Sigmoid colon (tissue), 7 donors: ENCODE measurements around the gene UBE2B. TPM values are rescaled to one million over a fixed set of nuclear protein-coding genes. Genes with fewer than 3 reads are reported as not detected.
"Not testable (repeated sequence)": the region's sequence is repeated elsewhere in the genome, so short reads cannot be mapped to it uniquely, and the experiment has no call there.

Experiments used
- DNase-seq: peaks from one replicate; pipeline ENCODE4 v3.0.0-alpha.2; 2019
- H3K27ac ChIP-seq, 4 donors: fragments of 200-600 bp; sonication (generic); one replicate each; pipeline ENCODE4 v1.5.1; 2016 to 2019; ENCODE audit warnings: mild to moderate bottlenecking in 1 of 4
- H3K27me3 ChIP-seq, 3 donors: fragments of 200-600 bp; sonication (generic); one replicate each; pipeline ENCODE4 v1.5.1; 2019; ENCODE audit warnings: mild to moderate bottlenecking in 1 of 3
- H3K36me3 ChIP-seq, 4 donors: fragments of 200-600 bp; sonication (generic); one replicate each; pipeline ENCODE4 v1.5.1; 2016 to 2019
- H3K4me1 ChIP-seq, 4 donors: fragments of 200-600 bp; sonication (generic); one replicate each; pipeline ENCODE4 v1.5.1; 2017 to 2019
- H3K4me3 ChIP-seq, 4 donors: fragments of 200-600 bp; sonication (generic); one replicate each; pipeline ENCODE4 v1.5.1; 2017 to 2019; ENCODE audit warnings: mild to moderate bottlenecking in 2 of 4, moderate library complexity in 1 of 4
- H3K9me3 ChIP-seq, 4 donors: fragments of 200-600 bp in 3 of 4; sonication (generic) in 3 of 4; one replicate each; pipeline versions ENCODE4 v1.5.1 to v1.6.1; 2013 to 2019
- EP300 ChIP-seq, 4 donors: sonication (generic); formaldehyde crosslinking; IDR thresholded peaks; one replicate each; pipeline ENCODE4 v1.6.1; 2017; ENCODE audit warnings: antibody characterized with exemption in 4 of 4
- POLR2A ChIP-seq, 2 donors: fragments of 450-650 bp; IDR thresholded peaks; one replicate each; pipeline ENCODE4 v1.6.1; 2016; ENCODE audit warnings: antibody characterized with exemption in 2 of 2, mild to moderate bottlenecking in 2 of 2, moderate library complexity in 2 of 2
- POLR2AphosphoS5 ChIP-seq, 4 donors: sonication (generic); formaldehyde crosslinking; IDR thresholded peaks; one replicate each; pipeline ENCODE4 v1.6.1; 2017; ENCODE audit warnings: antibody characterized with exemption in 4 of 4
- WGBS, 2 donors: extraction: QIAGEN DNeasy Blood & Tissue Kit; methylation state at CpG; one replicate each; pipeline ENCODE4 v1.1.7; 2013; 5-methylcytosine and 5-hydroxymethylcytosine counted together
- intact Hi-C: fragments of 100-400 bp; cut with DNase I; formaldehyde crosslinking; loops from one replicate; pipeline ENCODE4 v1.15.1; 2023
- polyA plus RNA-seq, 3 donors: library from polyadenylated mRNA; stranded (reverse); fragments of 200-250 nt; gene quantifications; one replicate each; pipeline ENCODE4 v1.2.3, GENCODE V29; 2013
- total RNA-seq, 4 donors: library from RNA; depleted of rRNA; stranded (reverse); fragments of >200 nt; gene quantifications; one replicate each; pipeline ENCODE4 v1.1.0, GENCODE V29; 2016
- TF ChIP-seq, protein P1 (sequence below), 4 experiments: fragments of 450-650 bp in 3 of 4; fragments of 200-600 bp in 1 of 4; IDR thresholded peaks; one replicate each; pipeline ENCODE4 v1.5.1; 2016 to 2019; ENCODE audit warnings: antibody characterized with exemption in 4 of 4, mild to moderate bottlenecking in 3 of 4, moderate library complexity in 2 of 4
- donor health status: healthy with polysubstance abuse.
- donor health status: Bipolar disorder and iron deficiency.
- donor health status: healthy.

UBE2B gene
- total and polyA plus RNA-seq, 7 donors = 66.8 to 158 (median 98.1) TPM

DNA sequence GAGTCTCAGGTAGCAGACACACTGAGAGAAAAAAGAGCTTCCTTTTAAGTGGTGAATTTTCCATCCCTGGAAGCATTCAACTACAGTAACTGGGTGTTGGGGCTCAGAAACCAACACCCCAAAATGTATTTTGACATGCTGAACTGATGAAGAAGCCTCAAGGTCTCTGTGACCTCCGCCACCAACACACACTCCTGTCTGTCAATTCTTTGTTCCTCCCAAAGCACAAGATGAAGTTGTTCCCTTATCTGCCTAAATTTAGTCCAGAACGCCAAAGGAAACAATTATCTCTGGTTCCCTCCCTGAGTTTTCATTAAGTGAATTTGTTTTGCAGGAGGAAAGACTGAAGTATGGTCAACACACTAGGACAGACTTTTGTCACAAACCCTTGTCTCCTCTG lies 41.7 kb downstream of the UBE2B start:
- no peaks in the 10 kb centered on the region for H3K9me3 ChIP-seq
- intact Hi-C loops = loop anchor here (2.0 to 5.0 kb wide), 2 partner anchors 41 to 166 kb away; partner anchors contain the start of gene UBE2B
- 83 to 89% methylated on average over 2 of the region's 2 CpGs for WGBS, 2 donors
- H3K27me3 ChIP-seq = no peaks in the 10 kb centered on the region
- H3K4me3 ChIP-seq = no peak overlapping the region
- DNase-seq = no peak
- peak overlapping the region; percentile 80 to 87 (median 84) for H3K27ac ChIP-seq
- TF ChIP-seq POLR2A (IDR thresholded peaks at IDR 0.05) = no peak
- TF ChIP-seq, protein P1, sequence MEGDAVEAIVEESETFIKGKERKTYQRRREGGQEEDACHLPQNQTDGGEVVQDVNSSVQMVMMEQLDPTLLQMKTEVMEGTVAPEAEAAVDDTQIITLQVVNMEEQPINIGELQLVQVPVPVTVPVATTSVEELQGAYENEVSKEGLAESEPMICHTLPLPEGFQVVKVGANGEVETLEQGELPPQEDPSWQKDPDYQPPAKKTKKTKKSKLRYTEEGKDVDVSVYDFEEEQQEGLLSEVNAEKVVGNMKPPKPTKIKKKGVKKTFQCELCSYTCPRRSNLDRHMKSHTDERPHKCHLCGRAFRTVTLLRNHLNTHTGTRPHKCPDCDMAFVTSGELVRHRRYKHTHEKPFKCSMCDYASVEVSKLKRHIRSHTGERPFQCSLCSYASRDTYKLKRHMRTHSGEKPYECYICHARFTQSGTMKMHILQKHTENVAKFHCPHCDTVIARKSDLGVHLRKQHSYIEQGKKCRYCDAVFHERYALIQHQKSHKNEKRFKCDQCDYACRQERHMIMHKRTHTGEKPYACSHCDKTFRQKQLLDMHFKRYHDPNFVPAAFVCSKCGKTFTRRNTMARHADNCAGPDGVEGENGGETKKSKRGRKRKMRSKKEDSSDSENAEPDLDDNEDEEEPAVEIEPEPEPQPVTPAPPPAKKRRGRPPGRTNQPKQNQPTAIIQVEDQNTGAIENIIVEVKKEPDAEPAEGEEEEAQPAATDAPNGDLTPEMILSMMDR (IDR thresholded peaks at IDR 0.05) = no peak
- no peak for TF ChIP-seq EP300 (IDR thresholded peaks at IDR 0.05)
- no peak for TF ChIP-seq POLR2AphosphoS5 (IDR thresholded peaks at IDR 0.05)
- H3K36me3 ChIP-seq = peaks cover 0 to 5% (median 0%) of the 10 kb centered on the region in 4 donors
- peaks cover 0 to 27% (median 25%) of the 10 kb centered on the region in 4 donors for H3K4me1 ChIP-seq

DNA sequence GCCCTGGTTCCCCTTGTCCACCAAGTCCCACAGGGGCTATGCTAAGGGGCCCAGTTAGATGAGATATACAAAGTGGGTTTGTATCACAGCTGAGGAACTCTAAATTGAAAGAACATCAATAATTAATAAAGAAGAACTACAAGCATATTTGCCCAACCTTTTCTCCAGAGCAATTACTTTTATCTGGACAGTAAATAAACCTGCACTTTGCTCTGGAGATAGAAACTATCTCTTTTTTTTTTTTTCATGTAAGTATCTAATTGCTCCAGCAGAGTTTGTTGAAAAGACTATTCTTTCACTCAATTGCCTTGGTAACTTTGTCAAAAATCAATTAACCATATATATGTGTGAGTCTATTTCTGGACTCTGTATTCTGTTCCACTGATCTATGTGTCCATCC lies 46.3 kb downstream of the UBE2B start:
- intact Hi-C loops = no loop called here
- Histone ChIP-seq H3K27me3 (no peaks in the 10 kb centered on the region), H3K36me3 (no peaks in the 10 kb centered on the region), H3K27ac (no peak overlapping the region), H3K4me3 (no peak overlapping the region), H3K4me1 (peaks cover 0 to 3% (median 3%) of the 10 kb centered on the region in 4 donors), H3K9me3 (peaks cover 0 to 7% (median 0%) of the 10 kb centered on the region in 4 donors)
- no peak for DNase-seq
- no peak for TF ChIP-seq POLR2A (IDR thresholded peaks at IDR 0.05)
- no peak for TF ChIP-seq EP300 (IDR thresholded peaks at IDR 0.05)
- no peak for TF ChIP-seq POLR2AphosphoS5 (IDR thresholded peaks at IDR 0.05)
- TF ChIP-seq, protein P1 (IDR thresholded peaks at IDR 0.05) = no peak

DNA sequence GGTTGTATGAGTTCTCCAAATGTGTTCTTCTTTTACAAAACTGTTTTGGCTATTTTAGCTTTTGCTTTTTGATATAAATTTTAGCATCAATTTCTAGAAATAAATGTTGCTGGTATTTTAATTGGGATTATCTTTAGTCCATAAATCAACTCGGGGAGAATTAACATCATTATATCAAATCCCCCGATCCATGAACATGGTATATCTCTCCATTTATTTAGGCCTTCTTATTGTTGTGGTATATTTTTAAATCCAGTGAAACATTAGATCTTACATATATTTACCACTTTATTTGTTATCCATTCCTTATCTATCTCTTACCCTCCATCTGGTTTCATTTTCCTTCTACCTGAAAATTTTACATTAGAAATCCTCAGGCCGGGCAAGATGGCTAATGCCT lies 47.6 kb downstream of the UBE2B start:
- no peak overlapping the region for H3K27ac ChIP-seq
- H3K36me3 ChIP-seq = no peaks in the 10 kb centered on the region
- H3K4me3 ChIP-seq = no peak overlapping the region
- H3K27me3 ChIP-seq = no peaks in the 10 kb centered on the region
- 98 to 99% methylated on average over 3 of the region's 3 CpGs for WGBS, 2 donors
- H3K9me3 ChIP-seq = peaks cover 0 to 7% (median 0%) of the 10 kb centered on the region in 4 donors
- H3K4me1 ChIP-seq = no peaks in the 10 kb centered on the region
- no peak for TF ChIP-seq EP300 (IDR thresholded peaks at IDR 0.05)
- TF ChIP-seq POLR2A (IDR thresholded peaks at IDR 0.05) = no peak
- no peak for TF ChIP-seq POLR2AphosphoS5 (IDR thresholded peaks at IDR 0.05)
- TF ChIP-seq, protein P1 (IDR thresholded peaks at IDR 0.05) = no peak
- no peak for DNase-seq
- intact Hi-C loops = no loop called here

- Histone ChIP-seq H3K36me3 (no peaks in the 10 kb centered on the region), H3K9me3 (peaks cover 0 to 7% (median 0%) of the 10 kb centered on the region in 4 donors), H3K4me1 (no peaks in the 10 kb centered on the region), H3K4me3 (no peak overlapping the region), H3K27ac (no peak overlapping the region), H3K27me3 (no peaks in the 10 kb centered on the region)
- 81 to 93% methylated on average over 2 of the region's 2 CpGs for WGBS, 2 donors
- no peak for DNase-seq
- TF ChIP-seq POLR2AphosphoS5 (IDR thresholded peaks at IDR 0.05) (no peak), EP300 (IDR thresholded peaks at IDR 0.05) (no peak), POLR2A (IDR thresholded peaks at IDR 0.05) (no peak)
- TF ChIP-seq, protein P1 (IDR thresholded peaks at IDR 0.05) = no peak
- intact Hi-C loops = no loop called here
These were observed 49.0 kb downstream of the UBE2B start for GRCh38 chr5:134420343-134420742.

GRCh38 chr5:134421038-134421437 lies 49.7 kb downstream of the UBE2B start:
- intact Hi-C loops, H3K27ac ChIP-seq, H3K27me3 ChIP-seq, DNase-seq, H3K4me1 ChIP-seq, H3K4me3 ChIP-seq, H3K9me3 ChIP-seq, H3K36me3 ChIP-seq: not testable (repeated sequence)
- 95 to 96% methylated on average over 4 of the region's 4 CpGs for WGBS, 2 donors
